GM12891 (cell line): ENCODE data around the gene SORCS2.

Experiments used
- POLR2A ChIP-seq: IDR thresholded peaks from 2 replicates; pipeline ENCODE4 v1.6.1; 2011; ENCODE audit warnings: low read depth, low read length, control low read depth
- POLR2AphosphoS5 ChIP-seq: IDR thresholded peaks from 2 replicates; pipeline ENCODE4 v1.6.1; 2011; ENCODE audit warnings: low read depth, low read length, control low read depth
- SPI1 ChIP-seq: IDR thresholded peaks from 2 replicates; pipeline ENCODE4 v1.6.1; 2011; ENCODE audit warnings: low read depth, low read length, control low read depth

DNA sequence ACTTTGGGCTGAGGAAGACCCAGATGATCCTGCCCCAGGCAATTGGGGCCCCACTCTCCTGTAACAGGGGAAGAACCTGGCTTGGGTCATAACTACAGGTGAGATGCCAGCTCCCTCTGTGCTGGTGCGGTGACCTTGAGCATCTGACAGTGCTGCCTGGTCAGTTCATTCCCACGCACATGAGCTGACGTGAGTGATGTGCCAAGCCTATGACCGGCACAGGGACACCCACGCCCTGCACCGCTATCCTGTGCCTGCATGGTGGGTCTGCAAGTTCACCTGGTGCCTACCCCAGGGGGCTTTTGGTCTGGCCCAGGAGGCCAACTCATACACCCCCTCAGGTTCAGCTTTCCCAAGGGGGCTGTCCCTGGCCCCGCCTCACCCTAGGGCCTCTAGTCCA, 366.1 kb downstream of the SORCS2 start:
- TF ChIP-seq POLR2AphosphoS5 (no peak), SPI1 (no peak), POLR2A (no peak)
